HEK293 (cell line): ENCODE measurements around the gene ZNF397.

Experiments
- CTCF ChIA-PET: fragments of 350-600 bp; formaldehyde crosslinking; extraction: SDS; loops from one replicate; lab custom pipeline; 2021; ENCODE audit warnings: antibody characterized with exemption; lab: Yijun Ruan, JAX
- POLR2A ChIA-PET: fragments of 300-600 bp; formaldehyde crosslinking; extraction: SDS; loops from one replicate; lab custom pipeline; 2020; ENCODE audit warnings: antibody characterized with exemption, inconsistent platforms; lab: Yijun Ruan, JAX
- H3K27ac ChIP-seq: fragments of 200-500 bp; sonication (Bioruptor generic); 2 replicates; pipeline ENCODE4 v1.5.1; 2014; ENCODE audit warnings: low read depth, low read length, control low read depth, inconsistent platforms; ENCODE audit errors: extremely low read depth
- H3K36me3 ChIP-seq, 2 experiments: fragments of 200-500 bp in 1 of 2; sonication (Bioruptor generic) in 1 of 2; 1 replicate in 1 of 2; 2 replicates in 1 of 2; pipeline ENCODE4 v1.5.1; 2014 to 2017; ENCODE audit warnings: inconsistent platforms in 2 of 2, low read length in 2 of 2; ENCODE audit not compliant: control insufficient read depth in 2 of 2, insufficient read depth in 1 of 2
- H3K4me1 ChIP-seq: fragments of 200-500 bp; sonication (Bioruptor generic); 2 replicates; pipeline ENCODE4 v1.5.1; 2014; ENCODE audit warnings: mild to moderate bottlenecking, low read length, inconsistent platforms; ENCODE audit not compliant: control insufficient read depth, insufficient read depth
- H3K4me3 ChIP-seq: 2 replicates; pipeline ENCODE4 v1.5.1; 2011; ENCODE audit warnings: low read depth, mild to moderate bottlenecking, control low read depth, low read length, moderate library complexity
- H3K9me3 ChIP-seq: fragments of 200-500 bp; sonication (Bioruptor generic); 2 replicates; pipeline ENCODE4 v1.5.1; 2014; ENCODE audit warnings: low read depth, low read length, inconsistent platforms; ENCODE audit not compliant: control insufficient read depth, insufficient read depth
- EGR2 ChIP-seq: fragments of 450-650 bp; formaldehyde crosslinking; IDR thresholded peaks from 2 replicates; pipeline ENCODE4 v1.5.1; 2016; ENCODE audit warnings: low read depth, missing biosample characterization, missing genetic modification characterization
- GLIS1 ChIP-seq: fragments of 450-650 bp; formaldehyde crosslinking; IDR thresholded peaks from 2 replicates; pipeline ENCODE4 v1.5.1; 2016; ENCODE audit warnings: missing biosample characterization, missing genetic modification characterization
- HIC1 ChIP-seq: fragments of 450-650 bp; formaldehyde crosslinking; IDR thresholded peaks from 2 replicates; pipeline ENCODE4 v1.5.1; 2016; ENCODE audit warnings: missing biosample characterization, missing genetic modification characterization
- HOXC10 ChIP-seq: sonication (generic); formaldehyde crosslinking; IDR thresholded peaks from 2 replicates; pipeline ENCODE4 v1.8.1; 2023; ENCODE audit warnings: mild to moderate bottlenecking, missing genetic modification reagents
- HOXD13 ChIP-seq: sonication (generic); formaldehyde crosslinking; IDR thresholded peaks from 2 replicates; pipeline ENCODE4 v1.8.0; 2022; ENCODE audit warnings: missing genetic modification reagents, borderline replicate concordance
- IKZF3 ChIP-seq: fragments of 450-650 bp; IDR thresholded peaks from 2 replicates; pipeline ENCODE4 v1.5.0; 2018; ENCODE audit warnings: missing biosample characterization, mild to moderate bottlenecking, missing genetic modification characterization, moderate library complexity
- OSR2 ChIP-seq: fragments of 450-650 bp; formaldehyde crosslinking; IDR thresholded peaks from 2 replicates; pipeline ENCODE4 v1.5.1; 2016; ENCODE audit warnings: missing biosample characterization, missing genetic modification characterization
- OVOL3 ChIP-seq: fragments of 450-650 bp; formaldehyde crosslinking; IDR thresholded peaks from 2 replicates; pipeline ENCODE4 v1.5.1; 2016; ENCODE audit warnings: missing biosample characterization, missing genetic modification characterization
- REST ChIP-seq: fragments of 450-650 bp; formaldehyde crosslinking; IDR thresholded peaks from 2 replicates; pipeline ENCODE4 v1.5.1; 2016; ENCODE audit warnings: missing biosample characterization, missing genetic modification characterization
- SCRT2 ChIP-seq: fragments of 450-650 bp; formaldehyde crosslinking; IDR thresholded peaks from 2 replicates; pipeline ENCODE4 v1.5.1; 2016; ENCODE audit warnings: missing biosample characterization, missing genetic modification characterization
- ZBTB17 ChIP-seq: fragments of 450-650 bp; formaldehyde crosslinking; IDR thresholded peaks from 2 replicates; pipeline ENCODE4 v1.5.1; 2016; ENCODE audit warnings: missing biosample characterization, missing genetic modification characterization
- ZBTB21 ChIP-seq: fragments of 450-650 bp; formaldehyde crosslinking; IDR thresholded peaks from 2 replicates; pipeline ENCODE4 v1.5.1; 2017; ENCODE audit warnings: missing biosample characterization, missing genetic modification characterization
- ZNF16 ChIP-seq: fragments of 450-650 bp; formaldehyde crosslinking; IDR thresholded peaks from 2 replicates; pipeline ENCODE4 v1.5.1; 2016; ENCODE audit warnings: low read depth, missing biosample characterization, missing genetic modification characterization
- ZNF18 ChIP-seq: fragments of 450-650 bp; formaldehyde crosslinking; IDR thresholded peaks from 2 replicates; pipeline ENCODE4 v1.5.1; 2016; ENCODE audit warnings: missing biosample characterization, missing genetic modification characterization
- ZNF214 ChIP-seq: fragments of 450-650 bp; formaldehyde crosslinking; IDR thresholded peaks from 2 replicates; pipeline ENCODE4 v1.5.1; 2017; ENCODE audit warnings: missing biosample characterization, mild to moderate bottlenecking, missing genetic modification characterization, borderline replicate concordance
- ZNF221 ChIP-seq: fragments of 450-650 bp; formaldehyde crosslinking; IDR thresholded peaks from 2 replicates; pipeline ENCODE4 v1.5.1; 2017; ENCODE audit warnings: missing biosample characterization, missing genetic modification characterization, borderline replicate concordance
- ZNF223 ChIP-seq: fragments of 450-650 bp; formaldehyde crosslinking; IDR thresholded peaks from 2 replicates; pipeline ENCODE4 v1.5.1; 2016; ENCODE audit warnings: missing biosample characterization, missing genetic modification characterization
- ZNF404 ChIP-seq: fragments of 450-650 bp; formaldehyde crosslinking; IDR thresholded peaks from 2 replicates; pipeline ENCODE4 v1.5.1; 2017; ENCODE audit warnings: missing biosample characterization, missing genetic modification characterization
- ZNF549 ChIP-seq: fragments of 450-650 bp; IDR thresholded peaks from 2 replicates; pipeline ENCODE4 v1.5.1; 2018; ENCODE audit warnings: missing biosample characterization, missing genetic modification characterization, mild to moderate bottlenecking, inconsistent platforms, moderate library complexity
- ZNF561 ChIP-seq: fragments of 450-650 bp; IDR thresholded peaks from 2 replicates; pipeline ENCODE4 v1.5.1; 2018; ENCODE audit warnings: missing biosample characterization, missing genetic modification characterization, borderline replicate concordance
- ZNF626 ChIP-seq: fragments of 450-650 bp; sonication (Bioruptor Pico); formaldehyde crosslinking; IDR thresholded peaks from 2 replicates; pipeline ENCODE4 v1.5.1; 2018; ENCODE audit warnings: missing biosample characterization, missing genetic modification characterization, inconsistent platforms
- ZNF704 ChIP-seq: fragments of 450-650 bp; formaldehyde crosslinking; IDR thresholded peaks from 2 replicates; pipeline ENCODE4 v1.5.1; 2016; ENCODE audit warnings: missing biosample characterization, missing genetic modification characterization
- ZNF777 ChIP-seq: fragments of 450-650 bp; formaldehyde crosslinking; IDR thresholded peaks from 2 replicates; pipeline ENCODE4 v1.5.1; 2017; ENCODE audit warnings: missing biosample characterization, missing genetic modification characterization, borderline replicate concordance
- ZSCAN18 ChIP-seq: fragments of 450-650 bp; formaldehyde crosslinking; IDR thresholded peaks from 2 replicates; pipeline ENCODE4 v1.5.1; 2016; ENCODE audit warnings: missing biosample characterization, missing genetic modification characterization
- ZSCAN4 ChIP-seq: fragments of 450-650 bp; formaldehyde crosslinking; IDR thresholded peaks from 2 replicates; pipeline ENCODE4 v1.5.1; 2017; ENCODE audit warnings: missing biosample characterization, missing genetic modification characterization

Gene ZNF397

GRCh38 chr18:35240664-35241447 lies at the start of gene ZNF397:
TSS of gene ZNF397 (plus strand) at chr18:35241034. CDS start at chr18:35242471, 1,437 bp downstream.
- Histone ChIP-seq H3K4me1 (no peaks in the 10 kb centered on the region), H3K27ac (peak within 1 kb of the TSS; percentile 76), H3K36me3 (peaks cover 9 to 38% of the 10 kb centered on the region in 2 experiments; a peak in 2 of 3 replicates), H3K4me3 (peak within 1 kb of the TSS; percentile 86), H3K9me3 (no peaks in the 10 kb centered on the region)
- ChIA-PET CTCF (interaction anchor here (0.5 to 2.1 kb wide), 2 partner anchors 9 to 75 kb away, joined by 3 to 7 read pairs; no protein-coding TSS in a partner anchor), POLR2A (interaction anchor here (0.6 to 2.9 kb wide), 17 partner anchors 8 to 540 kb away, joined by 3 to 20 read pairs (median 4); partner anchors contain the start of genes MAPRE2, ZNF24 and ZSCAN30)
- no peak for TF ChIP-seq ZNF221 (tag by site-specific recombination)
- no peak for TF ChIP-seq HOXD13 (CRISPR knock-in tag)
- TF ChIP-seq IKZF3 (tag by site-specific recombination) = peak; percentile 63
- no peak for TF ChIP-seq ZNF404 (tag by site-specific recombination)
- TF ChIP-seq SCRT2 (tag by site-specific recombination) = no peak; the same call in 1 of the 2 replicates
- TF ChIP-seq EGR2 = no peak
- TF ChIP-seq REST (tag by site-specific recombination) = no peak
- no peak for TF ChIP-seq ZNF16 (tag by site-specific recombination)
- 0 out of 2 replicates have a peak, but pooled peaks have one; percentile 26 for TF ChIP-seq OSR2
- no peak for TF ChIP-seq HIC1 (tag by site-specific recombination)
- no peak for TF ChIP-seq ZNF777 (tag by site-specific recombination)
- no peak for TF ChIP-seq ZNF561 (tag by site-specific recombination)
- no peak for TF ChIP-seq ZBTB21 (tag by site-specific recombination)
- TF ChIP-seq OVOL3 (tag by site-specific recombination) = no peak
- no peak for TF ChIP-seq ZSCAN18 (tag by site-specific recombination)
- TF ChIP-seq ZNF18 (tag by site-specific recombination) = no peak
- peak; percentile 47; the same call in 1 of the 2 replicates for TF ChIP-seq GLIS1 (tag by site-specific recombination)
- no peak for TF ChIP-seq ZNF223 (tag by site-specific recombination)
- TF ChIP-seq ZNF704 = no peak
- TF ChIP-seq ZBTB17 (tag by site-specific recombination) = 0 out of 2 replicates have a peak, but pooled peaks have one; percentile 35
- TF ChIP-seq ZSCAN4 (tag by site-specific recombination) = no peak
- no peak for TF ChIP-seq ZNF214 (tag by site-specific recombination)
- no peak for TF ChIP-seq ZNF549 (tag by site-specific recombination)
- 0 out of 2 replicates have a peak, but pooled peaks have one; percentile 24 for TF ChIP-seq HOXC10
- TF ChIP-seq ZNF626 (tag by site-specific recombination) = no peak
